Measurements from ENCODE around the gene GNG10. TPM values are rescaled to one million over a fixed set of nuclear protein-coding genes. Genes with fewer than 3 reads are reported as not detected.
A peak's percentile ranks its signal among the peaks of the same experiment; 100 is the strongest.

The GNG10 gene
- total and polyA plus RNA-seq, 4 donors: 15.9 to 24.3 (median 21.3) TPM

DNA sequence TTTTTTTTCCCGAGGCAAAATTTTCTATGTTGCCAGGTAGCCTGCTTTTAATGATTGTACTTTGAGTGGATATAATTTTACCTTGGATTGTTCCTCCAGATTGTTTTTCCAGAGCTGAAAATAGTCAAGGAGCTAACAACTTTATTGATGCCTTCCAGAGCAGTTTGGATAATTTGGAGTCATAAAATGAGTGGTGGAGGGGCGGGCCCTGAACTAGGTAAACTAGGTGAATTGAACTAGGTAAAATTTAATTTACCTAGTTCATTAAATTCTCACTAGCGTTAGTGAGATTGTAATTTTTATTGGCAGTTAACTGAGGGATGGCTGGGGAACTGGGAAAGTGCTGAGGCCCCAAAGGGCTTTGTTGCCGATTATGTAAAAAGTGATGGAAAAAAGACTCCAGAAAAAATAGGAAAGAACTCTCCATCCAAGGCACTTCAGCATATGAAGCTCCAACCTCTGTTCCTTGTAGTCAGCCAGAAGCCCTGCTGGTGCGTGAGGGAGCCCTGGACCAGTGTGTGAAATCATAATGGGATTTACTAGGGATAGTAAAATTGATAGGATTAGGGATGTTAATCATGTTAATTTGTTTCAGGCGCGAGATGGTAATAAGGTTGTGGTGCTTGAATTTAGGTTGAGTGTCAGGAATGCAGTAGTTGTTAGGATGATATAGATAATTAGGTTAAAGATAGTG, 28.6 kb upstream of the GNG10 start:
- Histone ChIP-seq H3K27me3 (ENCODE audit: control insufficient read depth in 4 of 4, insufficient read depth in 4 of 4, low read length in 3 of 4) (no peaks in the 10 kb centered on the region), H3K36me3 (ENCODE audit: control insufficient read depth in 4 of 4, insufficient read depth in 3 of 4, low read depth in 1 of 4, low read length in 3 of 4) (no peaks in the 10 kb centered on the region), H3K4me3 (ENCODE audit: low read depth in 1 of 3, low read length in 3 of 3) (peak overlapping the region; percentile 86 to 93 (median 86)), H3K4me1 (ENCODE audit: control insufficient read depth in 4 of 4, insufficient read depth in 4 of 4, low read length in 3 of 4) (peaks cover 12 to 72% (median 39%) of the 10 kb centered on the region in 4 donors), H3K27ac (ENCODE audit: low read depth in 1 of 2, low read length in 2 of 2) (peak overlapping the region; percentile 91 to 96), H3K9me3 (ENCODE audit: control insufficient read depth in 4 of 4, low read length in 3 of 4) (no peaks in the 10 kb centered on the region), H3K9ac (ENCODE audit: low read depth in 1 of 2, low read length in 2 of 2) (peak overlapping the region; percentile 73 to 99)
- no peak for TF ChIP-seq TAF1 (conservative IDR thresholded peaks at IDR 0.05)
- peak in 1 of 2 donors; percentile 5 for TF ChIP-seq GABPA (IDR thresholded peaks at IDR 0.05 in 1 of 2, conservative IDR thresholded peaks at IDR 0.05 in 1 of 2)
- no peak for DNase-seq (ENCODE audit: low spot score)
- WGBS: 31% methylated on average over 7 of the region's 7 CpGs

DNA sequence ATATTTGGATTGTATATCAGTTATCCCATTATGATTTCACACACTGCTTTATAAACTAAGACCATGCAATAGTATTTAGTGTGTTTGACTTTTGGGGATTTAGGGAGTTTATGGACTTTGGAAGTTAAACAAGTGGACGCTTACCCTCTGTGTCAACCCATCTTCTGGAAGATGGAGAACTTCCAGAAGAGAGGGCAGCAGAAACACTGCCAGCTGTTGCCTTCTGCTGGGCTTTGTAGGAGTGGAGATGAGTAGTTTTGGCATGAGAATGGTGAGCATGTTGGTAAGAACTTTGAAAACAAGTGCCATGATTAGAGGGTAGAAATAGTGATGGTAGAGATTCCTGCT, 28.0 kb upstream of the GNG10 start:
- Histone ChIP-seq H3K27me3 (ENCODE audit: control insufficient read depth in 4 of 4, insufficient read depth in 4 of 4, low read length in 3 of 4) (no peaks in the 10 kb centered on the region), H3K36me3 (ENCODE audit: control insufficient read depth in 4 of 4, insufficient read depth in 3 of 4, low read depth in 1 of 4, low read length in 3 of 4) (no peaks in the 10 kb centered on the region), H3K4me1 (ENCODE audit: control insufficient read depth in 4 of 4, insufficient read depth in 4 of 4, low read length in 3 of 4) (peaks cover 11 to 73% (median 38%) of the 10 kb centered on the region in 4 donors), H3K27ac (ENCODE audit: low read depth in 1 of 2, low read length in 2 of 2) (peak overlapping the region; percentile 91 to 96), H3K9ac (ENCODE audit: low read depth in 1 of 2, low read length in 2 of 2) (peak overlapping the region in 1 of 2 donors; percentile 73), H3K4me3 (ENCODE audit: low read depth in 1 of 3, low read length in 3 of 3) (peak overlapping the region; percentile 86 to 93 (median 86)), H3K9me3 (ENCODE audit: control insufficient read depth in 4 of 4, low read length in 3 of 4) (no peaks in the 10 kb centered on the region)
- WGBS: 31% methylated on average over 1 of the region's 1 CpG
- no peak for DNase-seq (ENCODE audit: low spot score)
- TF ChIP-seq HNF4A (conservative IDR thresholded peaks at IDR 0.05): peak; percentile 93 to 94
- TF ChIP-seq, protein P1, sequence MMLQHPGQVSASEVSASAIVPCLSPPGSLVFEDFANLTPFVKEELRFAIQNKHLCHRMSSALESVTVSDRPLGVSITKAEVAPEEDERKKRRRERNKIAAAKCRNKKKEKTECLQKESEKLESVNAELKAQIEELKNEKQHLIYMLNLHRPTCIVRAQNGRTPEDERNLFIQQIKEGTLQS (IDR thresholded peaks at IDR 0.05): peak; percentile 22
- TF ChIP-seq, protein P2, sequence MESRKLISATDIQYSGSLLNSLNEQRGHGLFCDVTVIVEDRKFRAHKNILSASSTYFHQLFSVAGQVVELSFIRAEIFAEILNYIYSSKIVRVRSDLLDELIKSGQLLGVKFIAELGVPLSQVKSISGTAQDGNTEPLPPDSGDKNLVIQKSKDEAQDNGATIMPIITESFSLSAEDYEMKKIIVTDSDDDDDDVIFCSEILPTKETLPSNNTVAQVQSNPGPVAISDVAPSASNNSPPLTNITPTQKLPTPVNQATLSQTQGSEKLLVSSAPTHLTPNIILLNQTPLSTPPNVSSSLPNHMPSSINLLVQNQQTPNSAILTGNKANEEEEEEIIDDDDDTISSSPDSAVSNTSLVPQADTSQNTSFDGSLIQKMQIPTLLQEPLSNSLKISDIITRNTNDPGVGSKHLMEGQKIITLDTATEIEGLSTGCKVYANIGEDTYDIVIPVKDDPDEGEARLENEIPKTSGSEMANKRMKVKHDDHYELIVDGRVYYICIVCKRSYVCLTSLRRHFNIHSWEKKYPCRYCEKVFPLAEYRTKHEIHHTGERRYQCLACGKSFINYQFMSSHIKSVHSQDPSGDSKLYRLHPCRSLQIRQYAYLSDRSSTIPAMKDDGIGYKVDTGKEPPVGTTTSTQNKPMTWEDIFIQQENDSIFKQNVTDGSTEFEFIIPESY (IDR thresholded peaks at IDR 0.05): no peak
- TF ChIP-seq RXRA (IDR thresholded peaks at IDR 0.05): peak; percentile 75 to 81
- TF ChIP-seq HNF4G (IDR thresholded peaks at IDR 0.05): peak; percentile 58
- TF ChIP-seq YY1 (IDR thresholded peaks at IDR 0.05): peak; percentile 38
- TF ChIP-seq JUND (IDR thresholded peaks at IDR 0.05): peak in 1 of 2 donors; percentile 52
- no peak for TF ChIP-seq TAF1 (conservative IDR thresholded peaks at IDR 0.05)
- no peak for TF ChIP-seq GABPA (IDR thresholded peaks at IDR 0.05 in 1 of 2, conservative IDR thresholded peaks at IDR 0.05 in 1 of 2)
- no peak for TF ChIP-seq NR2F2 (IDR thresholded peaks at IDR 0.05)
- TF ChIP-seq FOXA1 (IDR thresholded peaks at IDR 0.05): peak; percentile 33
- TF ChIP-seq FOXA2 (IDR thresholded peaks at IDR 0.05): no peak
- TF ChIP-seq EGR1 (IDR thresholded peaks at IDR 0.05; ENCODE audit: low read depth in 2 of 2): no peak
- TF ChIP-seq, protein P3, sequence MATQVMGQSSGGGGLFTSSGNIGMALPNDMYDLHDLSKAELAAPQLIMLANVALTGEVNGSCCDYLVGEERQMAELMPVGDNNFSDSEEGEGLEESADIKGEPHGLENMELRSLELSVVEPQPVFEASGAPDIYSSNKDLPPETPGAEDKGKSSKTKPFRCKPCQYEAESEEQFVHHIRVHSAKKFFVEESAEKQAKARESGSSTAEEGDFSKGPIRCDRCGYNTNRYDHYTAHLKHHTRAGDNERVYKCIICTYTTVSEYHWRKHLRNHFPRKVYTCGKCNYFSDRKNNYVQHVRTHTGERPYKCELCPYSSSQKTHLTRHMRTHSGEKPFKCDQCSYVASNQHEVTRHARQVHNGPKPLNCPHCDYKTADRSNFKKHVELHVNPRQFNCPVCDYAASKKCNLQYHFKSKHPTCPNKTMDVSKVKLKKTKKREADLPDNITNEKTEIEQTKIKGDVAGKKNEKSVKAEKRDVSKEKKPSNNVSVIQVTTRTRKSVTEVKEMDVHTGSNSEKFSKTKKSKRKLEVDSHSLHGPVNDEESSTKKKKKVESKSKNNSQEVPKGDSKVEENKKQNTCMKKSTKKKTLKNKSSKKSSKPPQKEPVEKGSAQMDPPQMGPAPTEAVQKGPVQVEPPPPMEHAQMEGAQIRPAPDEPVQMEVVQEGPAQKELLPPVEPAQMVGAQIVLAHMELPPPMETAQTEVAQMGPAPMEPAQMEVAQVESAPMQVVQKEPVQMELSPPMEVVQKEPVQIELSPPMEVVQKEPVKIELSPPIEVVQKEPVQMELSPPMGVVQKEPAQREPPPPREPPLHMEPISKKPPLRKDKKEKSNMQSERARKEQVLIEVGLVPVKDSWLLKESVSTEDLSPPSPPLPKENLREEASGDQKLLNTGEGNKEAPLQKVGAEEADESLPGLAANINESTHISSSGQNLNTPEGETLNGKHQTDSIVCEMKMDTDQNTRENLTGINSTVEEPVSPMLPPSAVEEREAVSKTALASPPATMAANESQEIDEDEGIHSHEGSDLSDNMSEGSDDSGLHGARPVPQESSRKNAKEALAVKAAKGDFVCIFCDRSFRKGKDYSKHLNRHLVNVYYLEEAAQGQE (IDR thresholded peaks at IDR 0.05): peak; percentile 32
- TF ChIP-seq RAD21 (IDR thresholded peaks at IDR 0.05): peak; percentile 9 to 23
- TF ChIP-seq, protein P4, sequence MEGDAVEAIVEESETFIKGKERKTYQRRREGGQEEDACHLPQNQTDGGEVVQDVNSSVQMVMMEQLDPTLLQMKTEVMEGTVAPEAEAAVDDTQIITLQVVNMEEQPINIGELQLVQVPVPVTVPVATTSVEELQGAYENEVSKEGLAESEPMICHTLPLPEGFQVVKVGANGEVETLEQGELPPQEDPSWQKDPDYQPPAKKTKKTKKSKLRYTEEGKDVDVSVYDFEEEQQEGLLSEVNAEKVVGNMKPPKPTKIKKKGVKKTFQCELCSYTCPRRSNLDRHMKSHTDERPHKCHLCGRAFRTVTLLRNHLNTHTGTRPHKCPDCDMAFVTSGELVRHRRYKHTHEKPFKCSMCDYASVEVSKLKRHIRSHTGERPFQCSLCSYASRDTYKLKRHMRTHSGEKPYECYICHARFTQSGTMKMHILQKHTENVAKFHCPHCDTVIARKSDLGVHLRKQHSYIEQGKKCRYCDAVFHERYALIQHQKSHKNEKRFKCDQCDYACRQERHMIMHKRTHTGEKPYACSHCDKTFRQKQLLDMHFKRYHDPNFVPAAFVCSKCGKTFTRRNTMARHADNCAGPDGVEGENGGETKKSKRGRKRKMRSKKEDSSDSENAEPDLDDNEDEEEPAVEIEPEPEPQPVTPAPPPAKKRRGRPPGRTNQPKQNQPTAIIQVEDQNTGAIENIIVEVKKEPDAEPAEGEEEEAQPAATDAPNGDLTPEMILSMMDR (IDR thresholded peaks at IDR 0.05; ENCODE audit: low read depth, low read length, missing input control): no peak
- TF ChIP-seq, protein P5, sequence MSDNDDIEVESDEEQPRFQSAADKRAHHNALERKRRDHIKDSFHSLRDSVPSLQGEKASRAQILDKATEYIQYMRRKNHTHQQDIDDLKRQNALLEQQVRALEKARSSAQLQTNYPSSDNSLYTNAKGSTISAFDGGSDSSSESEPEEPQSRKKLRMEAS (IDR thresholded peaks at IDR 0.05): no peak
- TF ChIP-seq SP1 (IDR thresholded peaks at IDR 0.05): peak; percentile 60

All from liver (tissue), 9 donors.